GM15510 (cell line): ENCODE results near the gene BTG4.

Experiments
- POLR2A ChIP-seq: IDR thresholded peaks from 3 replicates; pipeline ENCODE4 v1.6.1; 2011; ENCODE audit warnings: borderline replicate concordance; ENCODE audit not compliant: insufficient read length; ENCODE audit errors: extremely low read depth

BTG4 gene

DNA sequence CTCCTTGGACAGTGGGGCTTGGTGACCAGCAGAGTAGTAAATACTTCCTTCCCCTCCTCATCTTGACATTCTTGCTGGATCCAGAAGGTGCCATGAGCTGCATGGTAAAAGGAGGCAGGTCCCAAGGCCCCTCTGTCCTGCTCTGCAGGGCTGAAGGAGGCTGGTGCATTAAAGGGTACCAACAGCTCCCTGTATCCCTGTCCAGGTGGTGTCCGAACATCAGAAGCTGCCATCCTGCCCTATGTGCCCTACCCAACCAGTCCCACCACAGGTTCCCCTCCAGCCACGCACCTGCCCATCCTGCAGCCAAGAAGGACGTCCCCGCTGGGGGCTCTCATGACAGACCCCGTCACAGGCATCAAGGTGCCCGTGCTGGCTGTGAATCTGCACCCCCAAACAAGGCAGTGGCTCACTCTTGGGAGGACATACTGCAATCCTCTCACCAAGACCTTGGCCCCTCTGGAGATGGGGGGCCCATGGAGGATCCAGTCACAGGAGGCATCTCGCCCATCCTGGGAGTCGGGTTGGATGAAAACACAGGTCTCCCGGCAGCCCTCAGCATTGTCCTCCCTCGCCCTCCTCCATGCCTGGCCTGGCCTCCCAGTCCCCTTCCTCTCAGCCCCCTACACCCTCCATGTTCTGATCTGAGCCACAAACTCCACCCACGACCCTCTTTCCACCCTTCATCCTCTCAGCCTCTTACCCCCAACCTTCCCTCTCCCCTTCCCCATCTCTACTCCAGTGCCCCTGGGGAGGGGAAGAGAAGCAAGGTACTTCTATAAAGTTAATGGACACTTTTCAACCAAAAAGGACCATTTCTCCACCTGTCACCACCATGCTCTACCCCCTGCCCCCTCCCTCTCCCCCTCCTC is 55.1 kb downstream of the BTG4 start:
- no peak for TF ChIP-seq POLR2A

DNA sequence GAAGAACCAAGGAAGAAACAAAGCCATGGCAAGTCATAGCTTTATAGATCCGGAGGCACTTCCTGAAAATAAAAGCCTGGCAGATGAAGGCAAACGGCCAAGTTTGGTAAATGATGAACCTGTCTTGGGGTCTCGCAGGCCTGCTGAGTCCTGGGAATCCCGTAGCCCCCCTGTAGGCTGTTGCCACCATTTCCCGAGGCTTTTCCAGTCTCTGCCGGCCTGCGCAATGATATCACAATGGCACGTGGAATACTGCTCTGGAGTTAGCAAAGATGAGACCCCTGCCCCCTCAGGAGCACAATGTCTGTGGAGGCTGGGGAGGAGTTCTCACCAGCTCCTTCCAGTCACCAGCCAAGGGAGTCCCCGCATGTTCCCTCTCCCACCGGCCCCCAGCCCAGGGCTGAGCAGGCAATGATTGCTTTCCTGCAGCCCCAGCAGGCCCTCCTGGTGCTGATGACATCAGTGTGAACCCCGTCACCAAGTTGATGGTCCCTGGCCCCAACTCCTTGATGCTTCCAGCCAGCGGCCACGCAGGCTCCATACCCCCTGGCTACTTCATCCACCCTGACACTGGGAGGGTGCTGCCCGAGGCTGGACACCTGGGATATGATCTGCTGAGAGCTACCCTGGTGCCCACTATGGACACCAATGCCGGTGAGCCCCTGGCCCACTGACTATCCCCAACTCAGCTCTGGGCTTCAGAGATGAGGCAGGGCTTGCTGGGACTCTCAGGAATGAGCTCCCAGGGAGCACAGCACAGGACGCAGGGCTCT is 55.9 kb downstream of the BTG4 start:
- no peak for TF ChIP-seq POLR2A

DNA sequence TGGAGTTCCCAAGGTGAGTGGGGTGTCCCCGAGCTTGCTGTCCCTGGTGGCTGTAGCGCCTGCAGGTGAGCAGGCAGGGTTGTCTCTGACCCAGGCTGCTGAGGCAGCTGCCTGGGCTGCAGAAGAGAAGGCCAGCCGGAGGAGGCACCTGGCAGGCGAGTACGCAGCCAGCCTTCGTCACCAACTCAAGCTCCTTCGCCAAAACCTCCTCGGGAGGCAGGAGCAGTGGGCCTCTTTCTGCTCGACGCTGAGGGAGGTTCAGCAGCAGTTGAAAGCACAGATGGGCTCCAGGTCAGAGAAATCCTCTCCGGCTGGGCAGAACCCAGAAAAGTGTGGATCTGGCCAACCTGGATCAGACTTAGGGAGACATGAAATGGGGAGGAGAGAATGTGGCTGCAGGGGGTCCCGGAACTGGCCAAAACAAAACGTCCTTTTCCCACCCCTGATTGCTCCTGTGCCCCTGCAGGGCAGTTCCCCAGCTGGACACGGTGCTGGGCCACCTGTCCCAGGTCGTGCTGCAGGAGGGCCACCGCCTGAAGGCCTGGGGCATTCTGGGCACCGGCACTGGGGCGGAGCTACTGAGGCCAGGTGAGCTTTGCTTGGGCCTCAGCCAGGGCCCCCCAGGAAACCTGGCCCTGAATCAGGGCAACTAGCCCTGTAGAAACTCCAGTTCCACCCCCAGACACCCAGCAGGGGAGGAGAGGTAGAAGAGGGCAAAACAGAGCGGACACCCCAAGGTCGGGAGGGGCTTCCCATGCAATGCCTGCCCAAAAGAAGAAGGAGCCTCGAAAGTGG is 56.7 kb downstream of the BTG4 start:
- no peak for TF ChIP-seq POLR2A

DNA sequence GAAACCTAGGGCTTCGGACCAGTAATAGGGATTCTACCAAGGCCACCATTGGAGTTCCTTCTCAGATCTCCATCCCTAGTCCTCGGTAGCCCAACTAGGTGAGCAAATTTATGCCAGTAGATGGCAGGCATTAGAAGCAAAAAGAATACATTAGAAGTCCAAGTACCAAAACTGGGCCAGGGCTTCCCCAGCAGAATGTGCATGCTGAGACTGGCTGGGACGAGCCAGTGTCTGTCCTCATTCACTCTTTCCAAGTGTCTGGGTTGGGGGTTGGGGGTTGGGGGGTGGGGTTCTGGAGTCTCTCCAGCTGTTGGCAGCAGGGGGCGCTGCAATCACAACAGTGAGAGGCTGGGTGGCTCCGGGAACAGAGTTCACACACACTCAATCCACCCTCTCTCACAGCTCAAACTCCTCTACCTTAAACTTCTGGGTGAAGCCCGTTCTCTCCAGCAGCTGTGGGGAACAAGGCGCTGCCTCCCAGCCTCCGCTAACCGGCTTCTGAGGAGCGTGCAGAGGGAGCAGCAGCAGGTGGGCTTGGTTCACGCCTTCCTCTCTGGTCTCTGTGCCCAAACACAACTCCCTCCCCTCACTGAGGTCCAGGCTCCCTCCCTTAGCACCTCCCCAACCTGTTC is 57.5 kb downstream of the BTG4 start:
- TF ChIP-seq POLR2A = no peak

DNA sequence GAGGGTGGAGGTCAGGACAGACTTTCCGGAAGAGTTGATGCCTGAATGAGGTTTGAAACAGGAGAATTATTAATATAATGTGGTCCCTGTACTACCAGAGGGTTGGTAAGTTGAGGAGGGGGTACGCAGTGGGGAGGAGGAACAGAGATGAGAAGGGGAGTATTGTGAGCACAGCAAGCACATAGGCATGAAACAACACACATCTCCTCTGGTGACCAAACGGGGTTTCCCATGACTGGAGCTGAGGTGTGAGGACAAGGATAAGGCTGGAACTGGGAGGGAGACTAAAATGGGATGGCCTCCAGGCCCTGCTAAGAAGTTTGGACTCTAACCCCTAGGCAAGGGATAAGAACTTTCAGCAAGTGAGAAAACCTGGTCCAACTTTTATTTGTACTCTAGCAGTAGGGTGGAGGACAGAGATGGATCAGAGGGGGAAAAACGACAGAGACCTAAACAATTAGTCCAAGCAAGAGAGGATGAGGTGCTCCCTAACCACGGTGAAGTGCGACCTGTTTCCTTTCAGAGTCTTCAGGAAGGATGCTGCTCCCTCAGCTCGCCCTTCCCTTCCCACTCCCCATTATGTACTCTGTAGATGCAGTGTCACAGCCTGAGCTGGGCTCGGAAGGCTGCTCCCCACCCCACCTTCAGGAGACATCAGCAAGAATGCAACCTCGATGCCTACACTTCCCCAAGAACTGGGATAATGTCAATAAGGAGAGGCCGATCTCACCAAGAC is 59.2 kb downstream of the BTG4 start:
- no peak for TF ChIP-seq POLR2A

DNA sequence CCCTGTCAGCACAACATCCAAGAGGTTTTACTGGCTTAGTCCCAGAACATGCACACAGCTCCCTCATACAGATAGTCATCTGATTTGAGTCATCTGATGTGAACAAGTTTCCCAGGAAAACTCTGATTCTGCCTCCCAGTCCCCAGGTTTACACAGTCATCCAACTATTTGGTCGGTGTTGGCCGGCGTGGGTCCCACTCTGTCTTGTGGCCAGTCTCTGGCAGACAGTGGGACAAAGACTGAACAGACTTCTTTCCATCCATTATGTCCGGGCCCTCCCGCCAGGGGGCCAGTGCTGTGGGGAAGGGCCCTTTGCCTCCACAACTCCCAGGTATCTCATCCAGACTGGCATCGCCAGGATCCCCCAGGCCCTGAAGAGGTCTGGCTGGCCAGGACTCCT is 60.0 kb downstream of the BTG4 start:
- TF ChIP-seq POLR2A = no peak

DNA sequence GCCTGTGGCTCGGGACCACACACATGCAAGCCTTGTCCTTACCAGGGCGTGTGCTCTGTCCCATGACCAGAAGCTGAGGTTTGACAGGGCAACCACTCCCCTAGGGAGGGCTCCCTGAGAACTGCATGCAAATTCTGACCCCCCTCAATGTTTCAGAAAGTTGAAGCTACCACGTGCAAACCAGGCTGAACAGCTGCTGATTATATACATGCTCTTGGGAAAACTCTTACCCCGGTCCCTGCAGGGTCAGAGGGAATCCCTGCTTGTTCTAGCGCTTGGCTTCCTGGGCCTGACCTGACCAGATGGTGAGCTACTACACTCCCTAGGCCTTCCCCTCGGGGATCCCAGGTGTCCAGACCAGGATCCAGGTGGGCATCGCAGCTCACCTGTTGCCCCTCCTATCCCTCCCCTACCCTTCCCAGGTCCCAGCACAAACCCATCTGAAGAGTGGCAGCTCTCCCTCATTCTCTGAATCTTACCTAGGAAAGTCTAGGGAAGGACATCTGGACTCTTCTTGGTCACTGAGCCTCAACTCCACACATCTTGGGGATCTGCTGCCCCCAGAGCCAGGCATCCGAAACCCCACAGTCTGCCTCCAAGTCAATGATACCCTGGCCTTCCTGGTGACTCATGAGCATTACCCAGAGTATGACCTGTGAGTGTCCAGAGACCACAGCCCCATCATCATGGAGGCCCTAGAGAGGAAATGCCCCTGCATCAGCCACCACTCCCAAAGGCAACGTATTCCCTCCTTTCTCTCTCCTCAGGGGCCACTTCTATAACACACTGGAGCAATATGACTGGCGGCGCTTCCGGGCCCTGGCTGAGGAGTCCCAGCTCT is 61.5 kb downstream of the BTG4 start:
- no peak for TF ChIP-seq POLR2A

DNA sequence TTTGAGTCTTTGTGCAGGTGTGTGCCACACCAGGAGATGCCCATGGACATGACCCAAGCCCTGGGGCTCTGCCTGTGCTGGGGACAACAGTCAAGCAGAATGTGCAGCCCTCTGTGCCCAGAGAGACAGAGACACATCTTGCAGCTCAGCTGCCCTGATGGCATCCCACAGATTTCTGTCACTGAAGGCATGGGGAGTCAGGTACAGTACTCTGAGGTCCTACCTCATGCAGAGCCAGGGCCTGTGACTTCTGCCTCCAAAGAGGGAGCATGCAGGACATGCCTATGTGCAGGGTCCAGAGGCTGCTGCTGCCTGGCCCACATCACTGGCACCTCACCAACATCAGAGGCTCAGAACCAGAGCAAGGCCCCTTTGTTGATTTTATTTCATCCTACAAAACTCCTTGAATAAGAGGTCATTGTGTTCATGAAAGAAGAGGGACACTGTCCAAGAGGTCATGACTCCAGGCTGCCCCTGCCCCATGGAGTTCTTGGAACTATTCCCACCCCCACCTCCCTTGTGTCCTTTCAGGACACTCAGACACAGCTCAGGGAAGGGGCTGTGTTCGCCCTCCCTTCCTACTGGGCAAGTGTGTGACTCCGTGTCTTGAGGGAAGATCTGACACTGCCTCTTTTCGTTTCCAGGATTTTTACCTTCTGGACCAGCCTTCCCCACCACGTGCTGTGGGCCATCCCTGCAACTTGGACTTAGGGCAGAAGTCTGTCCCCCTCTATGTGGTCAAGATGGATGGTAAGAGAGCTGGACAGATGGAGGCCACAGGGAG is 62.3 kb downstream of the BTG4 start:
- no peak for TF ChIP-seq POLR2A

DNA sequence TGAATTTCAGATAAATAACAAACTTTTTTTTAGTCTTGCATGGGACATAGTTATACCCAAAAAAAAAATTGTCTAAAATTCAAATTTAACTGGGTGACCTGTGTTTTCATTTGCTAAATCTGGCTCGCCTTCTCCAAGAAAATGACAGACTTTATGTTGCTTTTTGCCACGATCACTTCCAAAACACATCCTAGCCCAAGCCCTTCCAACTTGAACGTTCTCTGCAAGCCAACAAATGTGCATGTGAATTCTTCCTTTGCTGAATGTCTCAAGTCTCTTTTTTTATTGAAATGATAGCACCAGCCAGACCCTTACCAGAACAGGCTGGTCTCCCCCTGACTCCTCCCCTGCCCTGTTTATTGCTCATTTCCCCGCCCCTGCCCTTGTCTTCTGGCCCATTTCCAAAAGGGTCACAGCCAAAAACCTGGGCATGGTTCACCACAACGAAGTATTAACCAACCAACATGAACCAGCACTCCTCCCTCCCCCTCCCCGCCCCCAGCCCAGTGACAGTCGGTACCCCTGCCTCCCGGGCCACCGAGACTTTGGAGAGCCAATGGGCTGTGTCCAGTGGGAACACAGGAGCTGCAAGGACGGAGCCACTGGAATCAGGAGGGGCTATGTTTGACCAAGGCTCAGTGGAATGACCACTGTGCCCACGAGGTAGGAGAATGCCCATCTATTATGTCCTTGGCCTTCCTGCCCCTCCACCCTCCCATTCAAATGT is 63.2 kb downstream of the BTG4 start:
- no peak for TF ChIP-seq POLR2A

DNA sequence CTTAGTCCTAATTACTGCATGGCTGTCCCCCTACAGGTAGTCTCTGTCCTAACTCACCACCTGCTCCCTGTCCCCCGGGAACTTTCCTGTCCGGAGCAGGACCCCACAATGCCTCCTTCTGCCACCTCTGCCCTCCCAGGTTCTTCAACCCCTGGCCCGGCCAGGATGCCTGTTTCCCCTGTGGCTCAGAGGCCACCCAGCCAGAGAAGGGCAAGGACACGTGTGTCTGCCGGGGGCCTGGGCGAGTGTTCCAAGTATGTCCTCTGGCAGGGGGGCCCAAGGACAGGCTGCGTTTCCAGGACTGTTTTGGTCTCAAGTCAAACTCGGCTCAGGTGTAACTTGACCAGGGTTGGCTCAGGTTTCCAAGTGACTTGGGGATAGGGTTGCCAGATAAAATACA is 63.8 kb downstream of the BTG4 start:
- TF ChIP-seq POLR2A = no peak

DNA sequence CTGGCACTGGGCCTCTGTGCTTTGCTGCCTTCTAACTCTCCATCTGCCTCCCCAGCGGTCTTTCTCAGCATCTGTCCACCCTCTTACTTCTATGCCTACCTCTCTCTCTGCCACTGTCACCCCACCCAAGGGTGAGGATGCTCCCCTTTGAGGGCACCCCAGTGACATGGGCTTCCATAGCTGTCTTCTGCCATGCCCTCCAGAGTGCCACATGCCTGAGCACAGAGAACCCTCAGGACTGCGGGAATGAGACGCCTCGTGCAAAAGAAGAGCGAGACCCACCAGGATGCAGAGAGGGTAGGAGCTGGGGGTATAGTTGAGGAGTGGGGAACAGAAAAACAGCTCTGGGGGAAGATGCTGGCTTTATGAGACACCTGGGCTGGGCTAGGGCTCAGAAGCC is 64.3 kb downstream of the BTG4 start:
- TF ChIP-seq POLR2A = no peak

DNA sequence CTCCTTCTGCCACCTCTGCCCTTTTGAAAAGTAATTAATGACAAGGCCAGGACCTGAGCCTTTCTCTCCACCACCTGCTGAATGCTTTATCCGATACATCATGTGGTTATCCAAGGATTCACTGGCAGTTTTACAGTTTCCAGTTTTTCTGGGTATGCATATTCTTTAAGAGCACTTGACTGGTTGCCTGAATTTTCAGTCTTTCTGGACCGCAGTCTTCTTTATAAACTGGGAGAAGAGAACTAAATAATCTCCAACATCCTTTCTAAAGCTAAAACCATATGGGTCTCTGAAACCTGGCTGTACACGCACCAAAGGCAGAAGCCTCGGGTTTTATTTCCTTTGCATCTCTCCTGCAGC is 65.1 kb downstream of the BTG4 start:
- no peak for TF ChIP-seq POLR2A
